Adrenal gland (tissue), 5 donors: ENCODE measurements around the gene POMGNT1.

Experiments
- POLR2A ChIP-seq, 2 donors: fragments of 450-650 bp; IDR thresholded peaks; one replicate each; pipeline ENCODE4 v1.6.1; 2017; ENCODE audit warnings: antibody characterized with exemption in 2 of 2, mild to moderate bottlenecking in 2 of 2, moderate library complexity in 1 of 2
- TF ChIP-seq, protein P1 (sequence below), 6 experiments: fragments of 450-650 bp in 4 of 6; fragments of 200-600 bp in 2 of 6; sonication (generic) in 1 of 6; IDR thresholded peaks; 1 replicate in 5 of 6; 2 replicates in 1 of 6; pipeline versions ENCODE4 v1.5.1 to v1.8.0; 2016 to 2021; ENCODE audit warnings: antibody characterized with exemption in 6 of 6, mild to moderate bottlenecking in 2 of 6, moderate library complexity in 1 of 6
- donor health status: DM: no; HTN: no; CAD: no.

- TF ChIP-seq, protein P1, sequence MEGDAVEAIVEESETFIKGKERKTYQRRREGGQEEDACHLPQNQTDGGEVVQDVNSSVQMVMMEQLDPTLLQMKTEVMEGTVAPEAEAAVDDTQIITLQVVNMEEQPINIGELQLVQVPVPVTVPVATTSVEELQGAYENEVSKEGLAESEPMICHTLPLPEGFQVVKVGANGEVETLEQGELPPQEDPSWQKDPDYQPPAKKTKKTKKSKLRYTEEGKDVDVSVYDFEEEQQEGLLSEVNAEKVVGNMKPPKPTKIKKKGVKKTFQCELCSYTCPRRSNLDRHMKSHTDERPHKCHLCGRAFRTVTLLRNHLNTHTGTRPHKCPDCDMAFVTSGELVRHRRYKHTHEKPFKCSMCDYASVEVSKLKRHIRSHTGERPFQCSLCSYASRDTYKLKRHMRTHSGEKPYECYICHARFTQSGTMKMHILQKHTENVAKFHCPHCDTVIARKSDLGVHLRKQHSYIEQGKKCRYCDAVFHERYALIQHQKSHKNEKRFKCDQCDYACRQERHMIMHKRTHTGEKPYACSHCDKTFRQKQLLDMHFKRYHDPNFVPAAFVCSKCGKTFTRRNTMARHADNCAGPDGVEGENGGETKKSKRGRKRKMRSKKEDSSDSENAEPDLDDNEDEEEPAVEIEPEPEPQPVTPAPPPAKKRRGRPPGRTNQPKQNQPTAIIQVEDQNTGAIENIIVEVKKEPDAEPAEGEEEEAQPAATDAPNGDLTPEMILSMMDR (IDR thresholded peaks at IDR 0.05), result no peak
- no peak for TF ChIP-seq POLR2A (IDR thresholded peaks at IDR 0.05)
Observed at GRCh38 chr1:46173361-46173856, 24.8 kb downstream of the POMGNT1 start.
